HG03064 (cell line): ENCODE results near the gene TC2N.

ENCODE experiments used
- ATAC-seq: cut with Tn5 transposase; IDR thresholded peaks from one replicate; pipeline ENCODE4 v1.9.1; 2021; ENCODE audit warnings: low read depth; ENCODE audit not compliant: unreplicated experiment

Gene TC2N

DNA sequence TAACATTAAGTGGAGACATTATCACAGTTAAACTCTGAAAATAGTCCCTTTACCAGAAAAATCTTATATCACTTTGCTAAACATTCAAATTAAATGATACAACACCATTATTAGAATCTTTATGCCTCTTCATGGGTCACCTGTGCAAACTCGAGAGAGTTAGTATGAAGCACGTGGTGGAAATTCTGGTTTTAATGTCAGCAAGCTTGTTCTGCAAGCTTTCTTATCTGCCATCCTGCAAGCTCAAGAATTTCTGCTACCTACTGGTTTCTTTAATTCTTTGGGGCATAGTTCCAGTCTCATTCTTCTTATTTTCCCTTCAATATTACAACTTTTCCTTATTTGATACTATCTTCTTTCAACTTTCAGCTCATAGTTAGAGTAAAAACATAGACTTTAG is 136.3 kb downstream of the TC2N start:
- ATAC-seq = no peak

DNA sequence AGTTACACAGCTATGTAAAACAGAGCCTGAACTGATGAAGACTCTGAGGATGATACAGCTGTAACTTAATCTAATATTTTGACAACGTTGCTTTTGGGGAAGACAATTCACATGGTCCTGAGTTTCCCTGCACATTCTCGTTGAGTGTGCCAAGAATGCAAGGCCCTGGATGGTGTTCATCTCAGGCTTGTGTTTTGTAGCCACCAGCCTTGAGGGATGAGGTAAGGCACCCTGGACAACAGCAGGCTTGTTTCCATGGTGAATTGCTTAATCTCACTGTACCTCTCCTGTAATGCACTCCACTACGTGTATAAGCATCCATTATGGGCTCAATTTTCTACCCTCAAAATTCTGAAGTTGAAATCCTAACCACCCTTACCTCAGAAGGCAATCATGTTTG is 137.6 kb downstream of the TC2N start:
- no peak for ATAC-seq
